K562 treated with DMSO at 1 percent for 48 hours (cell line): ENCODE data around the gene ANXA5. TPM values are rescaled to one million over a fixed set of nuclear protein-coding genes. Genes with fewer than 3 reads are reported as not detected.

Experiments used
- total RNA-seq: library from RNA; unstranded; fragments of 300-600 nt; gene quantifications from 2 replicates; pipeline ENCODE4 v1.2.3, GENCODE V29; 2022; ENCODE audit warnings: low replicate concordance; ENCODE audit errors: extremely low read depth

Gene ANXA5
- not detected in 2 replicates for total RNA-seq

GRCh38 chr4:121696581-121697461 lies at the start of gene ANXA5:
ANXA5 (minus strand) TSS chr4:121696980; CDS start chr4:121696589, 391 bp downstream.

Other genes starting within 250 kb of the ANXA5 start
- not detected in 2 replicates for gene SMIM43, start 68.2 kb upstream of the ANXA5 start, total RNA-seq
- gene EXOSC9, start 104.3 kb upstream of the ANXA5 start, total RNA-seq: not detected in 2 replicates
- not detected in 2 replicates for gene CCNA2, start 126.9 kb upstream of the ANXA5 start, total RNA-seq
- not detected in 2 replicates for gene BBS7, start 173.5 kb upstream of the ANXA5 start, total RNA-seq